Measurements from ENCODE around the gene NINJ2.

- TF ChIP-seq CTCF (IDR thresholded peaks at IDR 0.05) = no peak
- TF ChIP-seq POLR2A (IDR thresholded peaks at IDR 0.05) = no peak
Measured at GRCh38 chr12:666766-667308, 3.6 kb upstream of the NINJ2 start.
